ENCODE data around the gene OPCML. TPM values are rescaled to one million over a fixed set of nuclear protein-coding genes. Genes with fewer than 3 reads are reported as not detected.

OPCML gene
- total RNA-seq, 1 experiment from 2014 or later = not detected

- Histone ChIP-seq H3K9ac (ENCODE audit: low read length) (no peak overlapping the region), H3K27ac (ENCODE audit: low read length) (no peak overlapping the region), H3K36me3 (ENCODE audit: low read depth, low read length) (no peaks in the 10 kb centered on the region), H3F3A (ENCODE audit: low read length, unreplicated experiment) (no peaks in the 10 kb centered on the region), H3K9me2 (replicated peaks; ENCODE audit: low read length) (no peaks in the 10 kb centered on the region), H4K20me1 (ENCODE audit: low read length) (no peaks in the 10 kb centered on the region), H3K27me3 (ENCODE audit: low read length) (no peaks in the 10 kb centered on the region), H3K4me2 (ENCODE audit: low read length) (no peak overlapping the region), H3K79me2 (ENCODE audit: low read length) (no peaks in the 10 kb centered on the region), H3K4me1 (ENCODE audit: insufficient read depth, low read length) (no peaks in the 10 kb centered on the region), H3K4me3 (ENCODE audit: low read length) (no peak overlapping the region), H3K9me3 (ENCODE audit: low read length) (peaks cover 46% of the 10 kb centered on the region), H2AFZ (ENCODE audit: low read length) (no peak overlapping the region)
- intact Hi-C loops (cut with micrococcal nuclease) = no loop called here
- ChIA-PET CTCF (no interaction called here), POLR2A (ENCODE audit: unreplicated experiment) (no interaction called here)
- TF ChIP-seq CTCF (conservative IDR thresholded peaks at IDR 0.05; ENCODE audit: low read depth, low read length) (no peak), EZH2phosphoT487 (IDR thresholded peaks at IDR 0.05; ENCODE audit: borderline replicate concordance, low read length) (no peak), EZH2 (IDR thresholded peaks at IDR 0.05; ENCODE audit: low read length, unreplicated experiment) (no peak)
- no peak for ATAC-seq
- DNase-seq = no peak
- BruUV-seq (replicated peaks) = no TSS peak
These were observed 877.0 kb downstream of the OPCML start for GRCh38 chr11:132655187-132655855.

- ATAC-seq = no peak
- no TSS peak for BruUV-seq (replicated peaks)
- no peaks in the 10 kb centered on the region for H3F3A ChIP-seq (ENCODE audit: low read length, unreplicated experiment)
- no peak overlapping the region for H3K27ac ChIP-seq (ENCODE audit: low read length)
- H3K79me2 ChIP-seq (ENCODE audit: low read length) = no peaks in the 10 kb centered on the region
- peaks cover 43% of the 10 kb centered on the region for H3K9me3 ChIP-seq (ENCODE audit: low read length)
- H3K4me1 ChIP-seq (ENCODE audit: insufficient read depth, low read length) = no peaks in the 10 kb centered on the region
- H2AFZ ChIP-seq (ENCODE audit: low read length) = no peak overlapping the region
- ChIA-PET POLR2A (ENCODE audit: unreplicated experiment) (no interaction called here), CTCF (no interaction called here)
- H3K27me3 ChIP-seq (ENCODE audit: low read length) = no peaks in the 10 kb centered on the region
- intact Hi-C loops (cut with micrococcal nuclease) = no loop called here
- TF ChIP-seq EZH2phosphoT487 (IDR thresholded peaks at IDR 0.05; ENCODE audit: borderline replicate concordance, low read length) (no peak), CTCF (conservative IDR thresholded peaks at IDR 0.05; ENCODE audit: low read depth, low read length) (no peak), EZH2 (IDR thresholded peaks at IDR 0.05; ENCODE audit: low read length, unreplicated experiment) (no peak)
- no peaks in the 10 kb centered on the region for H4K20me1 ChIP-seq (ENCODE audit: low read length)
- no peak for DNase-seq
- H3K9me2 ChIP-seq (replicated peaks; ENCODE audit: low read length) = no peaks in the 10 kb centered on the region
- H3K9ac ChIP-seq (ENCODE audit: low read length) = no peak overlapping the region
- no peaks in the 10 kb centered on the region for H3K36me3 ChIP-seq (ENCODE audit: low read depth, low read length)
- no peak overlapping the region for H3K4me2 ChIP-seq (ENCODE audit: low read length)
- H3K4me3 ChIP-seq (ENCODE audit: low read length) = no peak overlapping the region
These were observed 879.1 kb downstream of the OPCML start for GRCh38 chr11:132653237-132653636.

DNA sequence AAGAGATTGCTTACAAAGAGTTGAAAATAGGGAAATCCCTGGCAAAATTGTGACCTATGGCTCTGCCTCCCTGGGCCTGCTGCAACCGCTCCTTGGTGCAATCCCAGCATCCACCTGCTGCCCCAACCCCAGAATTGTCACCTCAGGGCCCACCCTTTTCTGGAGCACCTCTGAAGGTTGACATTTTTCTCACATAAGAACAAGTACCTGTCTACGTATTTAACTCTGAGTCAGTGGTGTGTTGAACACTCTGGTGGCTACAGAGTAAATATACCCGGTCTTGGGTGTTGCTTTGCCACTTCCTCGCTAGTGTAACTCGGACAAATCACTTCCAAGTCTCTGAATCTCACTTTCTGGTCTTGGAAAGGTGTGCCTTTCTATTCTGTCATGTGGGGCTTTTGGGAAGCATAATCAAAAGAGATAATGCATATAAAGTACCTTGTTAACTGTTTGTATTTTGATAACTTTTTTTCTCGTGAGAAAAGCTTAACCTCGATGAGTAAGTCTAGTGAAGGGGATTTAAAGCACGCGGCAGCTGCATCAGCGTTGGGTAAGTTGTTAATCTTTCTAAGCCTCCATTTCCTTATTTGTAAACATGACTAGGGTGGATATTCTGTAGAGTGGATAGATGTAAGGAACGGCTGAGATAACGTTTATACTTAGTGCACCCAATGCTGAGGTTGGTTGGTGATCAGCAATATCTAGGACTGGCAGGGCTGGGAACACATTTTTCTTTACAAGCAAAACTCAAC, 881.2 kb downstream of the OPCML start:
- Histone ChIP-seq H3K4me3 (ENCODE audit: low read length) (no peak overlapping the region), H3K9me3 (ENCODE audit: low read length) (peaks cover 33% of the 10 kb centered on the region), H3F3A (ENCODE audit: low read length, unreplicated experiment) (no peaks in the 10 kb centered on the region), H3K9me2 (replicated peaks; ENCODE audit: low read length) (no peaks in the 10 kb centered on the region), H4K20me1 (ENCODE audit: low read length) (no peaks in the 10 kb centered on the region), H2AFZ (ENCODE audit: low read length) (no peak overlapping the region), H3K27ac (ENCODE audit: low read length) (no peak overlapping the region), H3K4me2 (ENCODE audit: low read length) (no peak overlapping the region), H3K79me2 (ENCODE audit: low read length) (no peaks in the 10 kb centered on the region), H3K27me3 (ENCODE audit: low read length) (no peaks in the 10 kb centered on the region), H3K36me3 (ENCODE audit: low read depth, low read length) (no peaks in the 10 kb centered on the region), H3K9ac (ENCODE audit: low read length) (no peak overlapping the region), H3K4me1 (ENCODE audit: insufficient read depth, low read length) (no peaks in the 10 kb centered on the region)
- no TSS peak for BruUV-seq (replicated peaks)
- intact Hi-C loops (cut with micrococcal nuclease) = no loop called here
- no peak for ATAC-seq
- DNase-seq = no peak
- POLR2A ChIA-PET (ENCODE audit: unreplicated experiment) = no interaction called here
- TF ChIP-seq CTCF (conservative IDR thresholded peaks at IDR 0.05; ENCODE audit: low read depth, low read length) = no peak
- no peak for TF ChIP-seq EZH2phosphoT487 (IDR thresholded peaks at IDR 0.05; ENCODE audit: borderline replicate concordance, low read length)
- TF ChIP-seq EZH2 (IDR thresholded peaks at IDR 0.05; ENCODE audit: low read length, unreplicated experiment) = no peak
- CTCF ChIA-PET = no interaction called here

All from PC-3 (cell line).